ENCODE measurements around the gene IL11RA. TPM values are rescaled to one million over a fixed set of nuclear protein-coding genes. Genes with fewer than 3 reads are reported as not detected.

IL11RA gene
- total RNA-seq, 2 experiments from 2014 or later: 117 TPM

- H3K27ac ChIP-seq (ENCODE audit: low read depth in 1 of 2, low read length in 2 of 2): peak overlapping the region; percentile 64 to 92
- Mint-ChIP-seq H3K27me3 (no peaks in the 10 kb centered on the region), H3K36me3 (ENCODE audit: low read depth) (peaks cover 63% of the 10 kb centered on the region), H3K9me3 (peaks cover 5% of the 10 kb centered on the region), H3K27ac (peak overlapping the region; percentile 99), H3K4me1 (ENCODE audit: low read depth) (peaks cover 52% of the 10 kb centered on the region), H3K4me3 (peak overlapping the region; percentile 97)
- peak overlapping the region; percentile 90 for H3K4me3 ChIP-seq (ENCODE audit: low read length)
- no peak for DNase-seq
- ATAC-seq (ENCODE audit: poor library complexity): no peak
- no peaks in the 10 kb centered on the region for H3K27me3 ChIP-seq (ENCODE audit: control insufficient read depth in 1 of 2, insufficient read depth in 2 of 2, low read length in 2 of 2)
- ChIA-PET POLR2A (interaction anchor here (0.6 to 4.7 kb wide), 8 partner anchors 8 to 452 kb away, joined by 3 to 54 read pairs (median 6); partner anchors contain the start of genes DCTN3, GALT and SIGMAR1), CTCF (interaction anchor here (0.8 to 6.7 kb wide), 8 partner anchors 17 to 452 kb away, joined by 3 to 57 read pairs (median 5); partner anchors contain the start of genes GALT and SIGMAR1)
- peaks cover 60% of the 10 kb centered on the region for H3K4me1 ChIP-seq (ENCODE audit: insufficient read depth, low read length)
- H3K9me3 ChIP-seq (ENCODE audit: control insufficient read depth in 1 of 2, insufficient read depth in 1 of 2, low read length in 2 of 2): peaks cover 3 to 7% of the 10 kb centered on the region in 2 experiments
- no peak for TF ChIP-seq CTCF (IDR thresholded peaks at IDR 0.05)
- H3K36me3 ChIP-seq (ENCODE audit: insufficient read depth, low read length): peaks cover 22% of the 10 kb centered on the region
- intact Hi-C loops (cut with DNase I, micrococcal nuclease): loop anchor here in 1 of 2 experiments (2.0 to 5.0 kb wide), 4 partner anchors 52 to 437 kb away; partner anchors contain the start of genes DNAI1, DNAJB5, FAM219A and RPP25L
These were observed 13.0 kb downstream of the IL11RA start for GRCh38 chr9:34665067-34665380.

GRCh38 chr9:34665381-34666250 is 13.6 kb downstream of the IL11RA start:
- CTCF ChIA-PET: interaction anchor here (0.8 to 6.7 kb wide), 5 partner anchors 18 to 37 kb away, joined by 3 to 57 read pairs (median 5); partner anchors contain the start of gene GALT
- H3K27ac Mint-ChIP-seq: peak overlapping the region; percentile 99
- Histone ChIP-seq H3K36me3 (ENCODE audit: insufficient read depth, low read length) (peaks cover 16% of the 10 kb centered on the region), H3K4me3 (ENCODE audit: low read length) (peak overlapping the region; percentile 90), H3K9me3 (ENCODE audit: control insufficient read depth in 1 of 2, insufficient read depth in 1 of 2, low read length in 2 of 2) (peaks cover 3 to 10% of the 10 kb centered on the region in 2 experiments), H3K27me3 (ENCODE audit: control insufficient read depth in 1 of 2, insufficient read depth in 2 of 2, low read length in 2 of 2) (no peaks in the 10 kb centered on the region), H3K4me1 (ENCODE audit: insufficient read depth, low read length) (peaks cover 55% of the 10 kb centered on the region), H3K27ac (ENCODE audit: low read depth in 1 of 2, low read length in 2 of 2) (peak overlapping the region; percentile 95 to 99)
- H3K27me3 Mint-ChIP-seq: no peaks in the 10 kb centered on the region
- peak overlapping the region; percentile 97 for H3K4me3 Mint-ChIP-seq
- DNase-seq (peak; percentile 81 to 97 (median 88)), ATAC-seq (ENCODE audit: poor library complexity) (peak; percentile 79)
- H3K36me3 Mint-ChIP-seq (ENCODE audit: low read depth): peaks cover 57% of the 10 kb centered on the region
- H3K9me3 Mint-ChIP-seq: peaks cover 5% of the 10 kb centered on the region
- H3K4me1 Mint-ChIP-seq (ENCODE audit: low read depth): peaks cover 52% of the 10 kb centered on the region
- intact Hi-C loops (cut with DNase I, micrococcal nuclease): loop anchor here in 1 of 2 experiments (2.0 to 5.0 kb wide), 5 partner anchors 35 to 437 kb away; partner anchors contain the start of genes DNAI1, DNAJB5, FAM219A and RPP25L
- POLR2A ChIA-PET: interaction anchor here (0.6 to 4.7 kb wide), 10 partner anchors 9 to 451 kb away, joined by 3 to 54 read pairs (median 6); partner anchors contain the start of genes DCTN3, DNAI1, FAM219A and GALT
- no peak for TF ChIP-seq CTCF (IDR thresholded peaks at IDR 0.05)

GRCh38 chr9:34669809-34670562 is 18.0 kb downstream of the IL11RA start:
- Mint-ChIP-seq H3K4me1 (ENCODE audit: low read depth) (peaks cover 15% of the 10 kb centered on the region), H3K36me3 (ENCODE audit: low read depth) (peaks cover 37% of the 10 kb centered on the region), H3K9me3 (peaks cover 5% of the 10 kb centered on the region), H3K27ac (peak overlapping the region; percentile 99), H3K4me3 (no peak overlapping the region), H3K27me3 (no peaks in the 10 kb centered on the region)
- CTCF ChIA-PET: no interaction called here
- Histone ChIP-seq H3K36me3 (ENCODE audit: insufficient read depth, low read length) (no peaks in the 10 kb centered on the region), H3K4me3 (ENCODE audit: low read length) (no peak overlapping the region), H3K4me1 (ENCODE audit: insufficient read depth, low read length) (peaks cover 12% of the 10 kb centered on the region), H3K9me3 (ENCODE audit: control insufficient read depth in 1 of 2, insufficient read depth in 1 of 2, low read length in 2 of 2) (peaks cover 9 to 10% of the 10 kb centered on the region in 2 experiments), H3K27me3 (ENCODE audit: control insufficient read depth in 1 of 2, insufficient read depth in 2 of 2, low read length in 2 of 2) (no peaks in the 10 kb centered on the region), H3K27ac (ENCODE audit: low read depth in 1 of 2, low read length in 2 of 2) (no peak overlapping the region)
- no peak for DNase-seq
- no peak for ATAC-seq (ENCODE audit: poor library complexity)
- TF ChIP-seq CTCF (IDR thresholded peaks at IDR 0.05): no peak
- POLR2A ChIA-PET: no interaction called here
- intact Hi-C loops (cut with DNase I, micrococcal nuclease): loop anchor here in 1 of 2 experiments (5.0 kb wide), 3 partner anchors 213 to 432 kb away; partner anchors contain the start of genes DNAI1, DNAJB5, FAM219A and STOML2

All from CD4-positive, alpha-beta T cell (primary cell).